ENCODE measurements around the gene ANXA11.
"Not testable (repeated sequence)": the region's sequence is repeated elsewhere in the genome, so short reads cannot be mapped to it uniquely, and the experiment has no call there.

Gene ANXA11

GRCh38 chr10:80205477-80206276 lies at the start of gene ANXA11:
TSS of gene ANXA11 (minus strand) at chr10:80205537. CDS start at chr10:80172861, 32,676 bp downstream.
- TF ChIP-seq ZNF274 (IDR thresholded peaks at IDR 0.05; ENCODE audit: low read depth, low read length), result no peak
- peak within 1 kb of the TSS; percentile 77 for H3K4me3 ChIP-seq (ENCODE audit: low read length)

- H3K4me3 ChIP-seq (ENCODE audit: low read length), result not testable (repeated sequence)
Measured at GRCh38 chr10:80254726-80255125, 49.4 kb upstream of the ANXA11 start.

GRCh38 chr10:80253963-80254271 lies 48.6 kb upstream of the ANXA11 start:
- not testable (repeated sequence) for H3K4me3 ChIP-seq (ENCODE audit: low read length)

- H3K4me3 ChIP-seq (ENCODE audit: low read length), result no peak overlapping the region
- TF ChIP-seq ZNF274 (IDR thresholded peaks at IDR 0.05; ENCODE audit: low read depth, low read length), result no peak
Measured at GRCh38 chr10:80253266-80253962, 48.1 kb upstream of the ANXA11 start.

GRCh38 chr10:80252296-80252887 lies 47.1 kb upstream of the ANXA11 start:
- TF ChIP-seq ZNF274 (IDR thresholded peaks at IDR 0.05; ENCODE audit: low read depth, low read length), result no peak
- H3K4me3 ChIP-seq (ENCODE audit: low read length), result no peak overlapping the region

GRCh38 chr10:80251703-80252280 lies 46.5 kb upstream of the ANXA11 start:
- H3K4me3 ChIP-seq (ENCODE audit: low read length), result not testable (repeated sequence)

GRCh38 chr10:80250399-80250798 lies 45.1 kb upstream of the ANXA11 start:
- H3K4me3 ChIP-seq (ENCODE audit: low read length), result not testable (repeated sequence)

- not testable (repeated sequence) for H3K4me3 ChIP-seq (ENCODE audit: low read length)
Measured at GRCh38 chr10:80249906-80250305, 44.6 kb upstream of the ANXA11 start.

- not testable (repeated sequence) for H3K4me3 ChIP-seq (ENCODE audit: low read length)
Measured at GRCh38 chr10:80247611-80248010, 42.3 kb upstream of the ANXA11 start.

GRCh38 chr10:80244371-80244770 lies 39.0 kb upstream of the ANXA11 start:
- H3K4me3 ChIP-seq (ENCODE audit: low read length), result not testable (repeated sequence)

- not testable (repeated sequence) for H3K4me3 ChIP-seq (ENCODE audit: low read length)
Measured at GRCh38 chr10:80242341-80242740, 37.0 kb upstream of the ANXA11 start.

GRCh38 chr10:80236457-80236856 lies 31.1 kb upstream of the ANXA11 start:
- not testable (repeated sequence) for H3K4me3 ChIP-seq (ENCODE audit: low read length)

GRCh38 chr10:80234331-80235235 lies 29.2 kb upstream of the ANXA11 start:
- not testable (repeated sequence) for H3K4me3 ChIP-seq (ENCODE audit: low read length)

- H3K4me3 ChIP-seq (ENCODE audit: low read length), result not testable (repeated sequence)
Measured at GRCh38 chr10:80233871-80234270, 28.5 kb upstream of the ANXA11 start.

GRCh38 chr10:80226723-80227122 lies 21.4 kb upstream of the ANXA11 start:
- H3K4me3 ChIP-seq (ENCODE audit: low read length), result not testable (repeated sequence)

- H3K4me3 ChIP-seq (ENCODE audit: low read length), result not testable (repeated sequence)
Measured at GRCh38 chr10:80223031-80223419, 17.7 kb upstream of the ANXA11 start.

- H3K4me3 ChIP-seq (ENCODE audit: low read length), result not testable (repeated sequence)
Measured at GRCh38 chr10:80218878-80219277, 13.5 kb upstream of the ANXA11 start.

- not testable (repeated sequence) for H3K4me3 ChIP-seq (ENCODE audit: low read length)
Measured at GRCh38 chr10:80214368-80214982, 9.1 kb upstream of the ANXA11 start.

GRCh38 chr10:80212535-80213115 lies 7.3 kb upstream of the ANXA11 start:
- not testable (repeated sequence) for H3K4me3 ChIP-seq (ENCODE audit: low read length)

Measured in GM08714 (cell line).